PC-3 (cell line): Measurements from ENCODE around the gene CELF2.

Experiments used
- CTCF ChIP-seq: fragments of 300-600 bp; sonication (generic); conservative IDR thresholded peaks from 2 replicates; pipeline ENCODE4 v1.5.1; 2017; ENCODE audit warnings: antibody characterized with exemption, low read depth, mild to moderate bottlenecking, low read length
- EZH2 ChIP-seq: fragments of 300-600 bp; sonication (generic); IDR thresholded peaks from one replicate; pipeline ENCODE4 v1.6.1; 2017; ENCODE audit warnings: antibody characterized with exemption, mild to moderate bottlenecking, low read length; ENCODE audit not compliant: unreplicated experiment
- EZH2phosphoT487 ChIP-seq: fragments of 300-600 bp; sonication (generic); IDR thresholded peaks from 2 replicates; pipeline ENCODE4 v1.6.1; 2018; ENCODE audit warnings: mild to moderate bottlenecking, antibody characterized with exemption, low read length, borderline replicate concordance

- TF ChIP-seq CTCF (no peak), EZH2 (no peak), EZH2phosphoT487 (no peak)
Observed at GRCh38 chr10:11245981-11246590, 228.4 kb downstream of the CELF2 start.
